Measurements from ENCODE around the gene FAM47E.
"Not testable (repeated sequence)": the region's sequence is repeated elsewhere in the genome, so short reads cannot be mapped to it uniquely, and the experiment has no call there.

Gene FAM47E

GRCh38 chr4:76270244-76271175 is 19.0 kb downstream of the FAM47E start:
- DNase-seq (ENCODE audit: low spot score), result no peak

DNA sequence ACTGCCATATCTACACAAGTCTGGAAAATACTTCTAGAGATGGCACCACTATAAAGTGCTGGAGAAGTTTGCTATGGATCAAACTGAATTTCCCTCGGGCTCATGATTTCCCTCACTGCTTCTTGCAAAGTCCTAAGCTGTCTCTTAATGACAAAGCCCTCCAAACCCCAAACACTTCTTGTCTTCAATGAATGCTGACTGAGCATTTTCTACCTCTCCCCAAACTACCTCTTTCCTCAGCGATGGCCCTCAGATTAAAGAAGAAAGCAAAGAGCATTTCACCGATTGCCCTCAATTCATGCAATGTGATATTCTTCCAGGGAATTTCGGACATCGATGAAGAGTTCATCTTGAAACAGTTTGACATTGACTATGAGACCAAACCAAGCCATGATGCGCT is 19.7 kb downstream of the FAM47E start:
- no peak for DNase-seq (ENCODE audit: low spot score)

DNA sequence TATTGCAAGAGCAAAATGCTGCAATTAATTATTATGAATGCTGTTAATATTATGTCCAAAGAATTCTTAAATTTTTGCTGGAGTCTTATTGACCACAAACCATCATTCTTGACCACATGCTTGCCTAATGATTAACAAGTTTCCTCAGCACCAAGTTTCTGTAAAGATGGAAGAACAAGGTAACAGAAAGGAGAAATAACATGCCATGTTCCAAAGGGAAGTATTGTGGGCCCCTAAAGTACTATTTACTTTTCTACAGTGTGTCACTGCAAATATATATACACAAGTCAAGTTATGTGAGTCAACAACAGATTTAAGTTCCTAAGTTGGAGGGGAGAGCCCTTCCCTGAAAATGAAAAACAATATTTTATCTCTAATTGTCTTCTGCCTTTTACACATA is 20.6 kb downstream of the FAM47E start:
- DNase-seq (ENCODE audit: low spot score), result no peak

GRCh38 chr4:76272582-76272981 is 21.1 kb downstream of the FAM47E start:
- DNase-seq (ENCODE audit: low spot score), result no peak

GRCh38 chr4:76272999-76273398 is 21.5 kb downstream of the FAM47E start:
- DNase-seq (ENCODE audit: low spot score), result no peak

DNA sequence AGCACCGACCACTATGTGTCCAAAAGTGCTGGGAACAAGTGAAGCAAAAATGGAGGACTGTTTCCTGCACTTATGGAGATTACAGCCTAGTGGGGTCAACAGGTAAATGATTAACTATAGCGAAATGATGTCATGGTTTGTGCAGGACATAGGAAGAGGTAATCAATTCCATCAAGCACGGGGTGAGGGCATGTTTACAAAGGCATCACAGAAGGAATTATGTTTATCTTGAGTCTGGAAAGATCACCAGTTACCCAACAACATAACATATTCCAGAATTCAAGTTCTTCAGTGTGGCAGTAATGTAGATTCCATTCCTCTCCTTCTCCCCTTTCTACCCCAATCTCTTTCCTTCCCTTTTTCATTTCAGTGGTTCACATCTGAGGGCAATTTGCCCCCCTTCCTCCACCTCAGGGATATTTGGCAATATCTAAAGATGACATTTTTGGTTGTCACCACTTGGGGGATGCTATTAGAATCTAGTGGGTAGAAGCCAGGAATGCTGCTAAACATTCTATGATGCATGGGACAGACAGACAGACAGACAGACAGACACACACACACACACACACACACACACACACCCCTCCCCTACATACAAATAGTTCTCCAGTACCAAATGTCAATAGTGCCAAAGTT is 24.1 kb downstream of the FAM47E start:
- no peak for DNase-seq (ENCODE audit: low spot score)

GRCh38 chr4:76276813-76277212 is 25.3 kb downstream of the FAM47E start:
- no peak for DNase-seq (ENCODE audit: low spot score)

GRCh38 chr4:76277667-76278066 is 26.1 kb downstream of the FAM47E start:
- DNase-seq (ENCODE audit: low spot score), result no peak

- no peak for DNase-seq (ENCODE audit: low spot score)
Measured at GRCh38 chr4:76278583-76278982, 27.1 kb downstream of the FAM47E start.

DNA sequence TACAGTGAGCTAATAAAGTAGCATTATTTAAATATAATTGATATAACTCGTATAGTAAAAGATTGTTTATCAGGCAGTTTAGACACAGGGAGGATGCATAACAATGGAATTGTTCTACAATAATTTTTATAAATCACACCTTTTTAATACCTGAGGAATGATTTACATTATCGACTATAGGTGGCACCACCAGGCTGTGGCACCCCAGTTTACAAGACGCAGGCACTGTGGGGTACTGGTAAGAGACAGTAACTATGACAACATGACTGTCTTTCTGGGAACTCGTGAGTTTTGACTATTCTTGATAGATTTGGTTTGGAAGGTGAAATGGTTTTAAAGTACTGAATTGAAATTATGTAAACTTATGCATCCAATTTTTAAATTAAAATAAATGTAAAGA is 27.9 kb downstream of the FAM47E start:
- DNase-seq (ENCODE audit: low spot score), result no peak

- DNase-seq (ENCODE audit: low spot score), result no peak
Measured at GRCh38 chr4:76280488-76281441, 29.2 kb downstream of the FAM47E start.

DNA sequence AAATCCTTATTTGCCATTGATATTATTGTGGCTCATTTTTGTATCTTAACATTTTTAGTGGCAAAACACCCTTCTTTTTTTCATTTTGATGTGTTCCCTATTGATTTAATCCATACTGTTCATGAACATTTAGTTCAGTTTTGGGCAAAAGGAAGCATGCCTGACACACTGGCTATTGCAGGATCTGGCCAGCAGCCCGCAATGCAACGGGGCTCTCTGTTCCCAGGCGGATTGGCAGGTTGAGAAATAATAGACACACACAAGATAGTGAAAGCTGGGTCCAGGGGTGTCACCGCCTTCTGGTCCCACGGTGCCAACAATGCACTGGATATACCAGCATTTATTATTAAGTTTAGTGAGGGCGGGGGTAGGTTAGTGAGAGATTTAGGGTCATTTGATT is 30.1 kb downstream of the FAM47E start:
- DNase-seq (ENCODE audit: low spot score), result not testable (repeated sequence)

DNA sequence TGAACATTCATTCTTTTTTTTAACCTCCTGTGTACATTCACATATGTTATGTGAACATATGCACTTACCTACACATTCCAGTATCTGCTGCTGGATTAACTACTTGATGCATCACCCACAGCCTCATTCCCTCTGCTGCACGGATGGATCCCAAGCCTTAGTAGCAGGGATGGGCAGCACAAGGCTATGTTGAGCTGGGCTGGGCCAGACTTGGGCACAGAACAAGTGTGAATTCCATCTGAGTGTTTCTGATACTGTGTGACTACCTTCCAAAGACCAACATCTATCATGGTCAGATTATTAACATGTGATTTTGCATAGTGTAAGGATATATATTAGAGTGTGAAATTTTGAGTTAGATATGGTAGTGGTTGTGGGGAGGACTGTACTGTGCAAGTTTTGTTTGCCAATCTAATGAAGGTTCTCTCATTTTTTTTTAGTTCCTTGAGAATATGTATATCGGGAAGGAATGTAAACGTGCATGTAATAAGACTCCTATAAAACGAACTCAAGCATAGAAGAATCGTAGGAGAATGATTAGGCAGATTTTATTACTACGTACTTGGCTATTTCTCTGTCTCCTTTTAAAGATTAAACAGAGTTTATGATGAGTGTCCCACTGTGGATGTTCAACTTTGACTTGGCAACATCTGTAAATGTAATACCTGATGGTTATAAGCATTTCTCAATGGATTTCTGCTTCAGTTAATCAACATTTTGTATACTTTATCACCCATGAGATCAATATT is 31.6 kb downstream of the FAM47E start:
- no peak for DNase-seq (ENCODE audit: low spot score)

GRCh38 chr4:76283900-76284299 is 32.4 kb downstream of the FAM47E start:
- DNase-seq (ENCODE audit: low spot score), result no peak

DNA sequence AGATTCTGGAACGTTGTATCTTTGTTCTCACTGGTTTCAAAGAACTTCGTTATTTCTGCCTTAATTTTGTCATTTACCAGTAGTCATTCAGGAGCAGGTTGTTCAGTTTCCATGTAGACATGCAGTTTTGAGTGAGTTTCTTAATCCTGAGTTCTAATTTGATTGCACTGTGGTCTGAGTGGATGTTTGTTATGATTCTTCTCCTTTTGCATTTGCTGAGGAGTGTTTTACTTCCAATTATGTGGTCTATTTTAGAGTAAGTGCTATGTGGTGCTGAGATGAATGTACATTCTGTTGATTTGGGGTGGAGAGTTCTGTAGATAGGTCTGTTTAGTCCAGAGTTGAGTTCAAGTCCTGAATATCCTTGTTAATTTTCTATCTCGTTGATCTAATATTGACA is 36.3 kb downstream of the FAM47E start:
- not testable (repeated sequence) for DNase-seq (ENCODE audit: low spot score)

GRCh38 chr4:76292730-76293129 is 41.2 kb downstream of the FAM47E start:
- DNase-seq (ENCODE audit: low spot score), result no peak

- DNase-seq (ENCODE audit: low spot score), result no peak
Measured at GRCh38 chr4:76293772-76294171, 42.3 kb downstream of the FAM47E start.

- no peak for DNase-seq (ENCODE audit: low spot score)
Measured at GRCh38 chr4:76296286-76296820, 44.8 kb downstream of the FAM47E start.

DNA sequence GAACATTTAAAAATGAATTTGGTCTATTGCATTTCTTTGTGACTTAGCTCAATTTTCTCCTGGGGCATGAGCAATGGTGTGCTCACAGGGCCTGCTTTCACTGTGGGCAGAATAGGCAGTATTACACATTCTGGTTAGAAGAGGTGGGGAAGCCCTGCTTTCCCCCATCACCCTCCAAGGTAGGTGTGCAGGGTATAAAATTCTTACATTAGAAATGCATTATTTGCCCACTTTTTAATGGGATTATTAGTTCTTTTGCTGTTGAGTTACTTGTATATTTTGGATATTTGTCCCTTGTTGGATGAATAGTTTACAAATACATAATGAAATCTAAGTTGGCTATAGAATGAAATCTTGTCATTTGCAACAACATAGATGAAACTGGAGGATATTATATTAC is 46.7 kb downstream of the FAM47E start:
- no peak for DNase-seq (ENCODE audit: low spot score)

GRCh38 chr4:76300012-76300411 is 48.5 kb downstream of the FAM47E start:
- DNase-seq (ENCODE audit: low spot score), result no peak

- no peak for DNase-seq (ENCODE audit: low spot score)
Measured at GRCh38 chr4:76301068-76301774, 49.7 kb downstream of the FAM47E start.
